Measurements from ENCODE around the gene TMEM186.

DNA sequence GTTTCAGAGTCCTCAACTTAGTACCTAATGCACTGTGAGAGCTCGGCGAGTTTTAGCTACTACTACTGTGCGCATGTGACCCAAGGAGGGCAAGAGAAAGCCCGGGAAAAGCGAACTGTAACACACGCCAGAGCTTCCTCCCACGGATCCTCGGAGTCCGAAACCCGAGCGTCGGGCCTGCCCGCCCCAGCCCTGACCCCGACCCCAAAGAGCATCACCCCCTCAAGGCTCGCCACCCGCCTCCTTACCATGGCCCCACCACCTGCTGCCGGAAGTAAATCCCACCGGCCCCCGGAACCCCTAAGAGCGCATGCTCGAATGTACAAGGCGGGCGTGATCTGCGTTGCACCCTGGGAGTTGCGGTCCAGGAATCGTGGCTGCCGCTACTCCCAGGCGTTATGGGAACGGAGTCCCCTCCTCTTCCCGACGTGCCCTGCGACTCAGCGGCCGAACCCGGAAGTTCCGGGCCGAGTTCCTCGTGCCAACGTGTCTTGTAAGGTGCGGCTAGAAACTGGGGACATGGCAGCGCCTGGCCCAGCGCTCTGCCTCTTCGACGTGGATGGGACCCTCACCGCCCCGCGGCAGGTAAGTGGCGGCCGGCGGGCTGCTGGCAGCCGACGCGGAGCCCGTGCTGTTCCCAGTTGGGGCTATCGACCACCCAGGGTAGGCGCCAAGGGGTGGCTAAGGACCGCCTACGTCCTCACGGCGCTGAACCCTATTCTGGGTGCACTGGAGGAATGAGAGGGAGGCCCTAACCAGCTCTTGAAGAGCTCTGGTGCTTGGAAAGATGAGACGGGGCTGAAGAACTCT is at the start of gene TMEM186, which contains the start of gene PMM2:
- TF ChIP-seq, protein P1, sequence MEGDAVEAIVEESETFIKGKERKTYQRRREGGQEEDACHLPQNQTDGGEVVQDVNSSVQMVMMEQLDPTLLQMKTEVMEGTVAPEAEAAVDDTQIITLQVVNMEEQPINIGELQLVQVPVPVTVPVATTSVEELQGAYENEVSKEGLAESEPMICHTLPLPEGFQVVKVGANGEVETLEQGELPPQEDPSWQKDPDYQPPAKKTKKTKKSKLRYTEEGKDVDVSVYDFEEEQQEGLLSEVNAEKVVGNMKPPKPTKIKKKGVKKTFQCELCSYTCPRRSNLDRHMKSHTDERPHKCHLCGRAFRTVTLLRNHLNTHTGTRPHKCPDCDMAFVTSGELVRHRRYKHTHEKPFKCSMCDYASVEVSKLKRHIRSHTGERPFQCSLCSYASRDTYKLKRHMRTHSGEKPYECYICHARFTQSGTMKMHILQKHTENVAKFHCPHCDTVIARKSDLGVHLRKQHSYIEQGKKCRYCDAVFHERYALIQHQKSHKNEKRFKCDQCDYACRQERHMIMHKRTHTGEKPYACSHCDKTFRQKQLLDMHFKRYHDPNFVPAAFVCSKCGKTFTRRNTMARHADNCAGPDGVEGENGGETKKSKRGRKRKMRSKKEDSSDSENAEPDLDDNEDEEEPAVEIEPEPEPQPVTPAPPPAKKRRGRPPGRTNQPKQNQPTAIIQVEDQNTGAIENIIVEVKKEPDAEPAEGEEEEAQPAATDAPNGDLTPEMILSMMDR (IDR thresholded peaks at IDR 0.05; ENCODE audit: insufficient read depth, low read depth, low read length) = no peak
- TF ChIP-seq EZH2 (IDR thresholded peaks at IDR 0.05; ENCODE audit: insufficient read depth, low read length) = no peak
